GM18507 (cell line): Measurements from ENCODE around the gene BTBD9.

ENCODE experiments used
- DNase-seq: peaks from one replicate; pipeline ENCODE4 v3.0.0; 2011; ENCODE audit warnings: low read depth; ENCODE audit not compliant: insufficient read length; ENCODE audit errors: extremely low spot score
- FAIRE-seq: peaks from 2 replicates; lab custom pipeline; 2011; peaks lifted over from hg19 to GRCh38; lab: Jason Lieb, UNC

BTBD9 gene

GRCh38 chr6:38415231-38416005 is 224.3 kb downstream of the BTBD9 start:
- FAIRE-seq (no peak), DNase-seq (no peak)

DNA sequence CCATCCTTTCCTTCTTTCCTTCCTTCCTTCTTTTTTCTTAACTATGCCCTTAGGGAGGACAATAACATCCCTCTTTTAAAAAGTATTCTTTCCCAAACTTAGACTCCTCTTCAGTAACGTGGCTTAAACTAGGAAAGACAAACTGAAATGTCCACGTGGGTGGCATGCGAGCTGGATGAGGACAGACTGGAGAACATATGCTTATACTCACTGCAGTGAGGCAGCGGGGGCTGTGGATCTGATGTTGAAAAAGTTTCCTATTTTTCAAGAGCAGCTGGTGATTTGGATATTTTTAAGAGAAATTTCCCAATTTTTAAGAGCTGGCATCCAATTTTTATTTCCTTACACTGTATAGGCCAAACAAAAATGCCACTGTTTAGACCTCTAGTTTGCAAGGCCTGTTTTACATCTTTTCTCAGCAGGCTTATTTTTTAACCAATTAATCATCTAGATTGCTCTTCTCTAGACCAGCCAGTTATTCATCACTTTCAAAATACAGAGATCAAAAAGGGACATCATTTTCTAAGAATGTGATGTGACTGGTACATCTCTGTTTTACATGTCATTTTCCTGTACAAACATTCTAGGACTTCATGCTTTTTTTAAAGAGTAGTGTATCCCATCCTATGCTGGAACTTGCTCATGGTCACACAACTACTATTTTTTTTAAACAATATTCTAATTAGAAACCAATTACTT is 226.5 kb downstream of the BTBD9 start:
- FAIRE-seq (no peak), DNase-seq (no peak)

DNA sequence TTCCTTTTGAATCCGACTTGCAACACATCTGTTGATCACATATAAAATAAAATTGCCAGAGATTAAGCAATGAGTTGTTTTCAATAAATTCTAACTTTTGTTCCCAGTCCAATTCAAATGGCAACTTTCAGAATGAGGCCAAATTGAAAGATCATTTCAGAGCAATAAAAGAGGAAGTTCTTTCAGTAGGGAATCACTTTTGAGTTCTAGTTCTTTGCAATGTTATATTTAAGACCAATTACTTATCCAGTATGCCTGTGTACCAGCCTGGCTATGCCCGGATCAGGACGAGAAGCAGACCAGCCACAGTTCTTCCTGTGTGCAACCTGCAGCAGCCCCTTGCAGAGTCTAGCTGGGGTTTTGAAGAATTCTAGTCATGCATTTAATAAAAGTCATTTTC is 232.5 kb downstream of the BTBD9 start:
- FAIRE-seq (no peak), DNase-seq (no peak)

GRCh38 chr6:38406096-38406495 is 233.6 kb downstream of the BTBD9 start:
- FAIRE-seq: no peak
- DNase-seq: no peak

DNA sequence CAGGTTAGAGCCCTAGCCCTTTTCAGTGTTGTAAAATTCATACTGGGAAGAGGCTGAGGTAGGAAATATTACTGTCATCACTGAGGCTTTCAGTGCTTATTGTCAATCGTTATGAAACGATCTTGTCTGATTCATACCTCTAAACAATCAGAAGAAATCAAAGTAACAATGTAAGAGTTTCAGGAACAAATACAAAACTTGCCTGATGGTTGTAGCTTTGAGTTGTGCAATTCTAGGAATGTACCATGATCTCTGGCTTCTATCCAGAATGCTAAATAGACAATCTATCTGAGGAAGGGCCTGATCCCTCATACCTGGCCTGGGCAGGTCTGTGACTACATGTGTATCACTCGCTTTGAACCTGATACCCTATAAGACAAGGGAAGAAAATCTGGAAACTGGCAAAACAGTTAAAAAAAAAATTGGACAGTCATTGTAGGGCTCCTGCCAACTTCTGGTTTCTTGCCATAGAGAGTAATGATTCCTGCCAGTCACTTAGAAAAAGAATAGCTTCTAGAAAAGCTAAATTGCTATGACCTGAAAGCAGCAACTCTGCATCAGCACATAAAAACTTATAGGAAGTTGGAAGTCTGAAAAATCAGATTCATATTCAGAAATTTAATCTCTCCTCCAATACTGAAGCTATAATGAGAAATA is 234.7 kb downstream of the BTBD9 start:
- DNase-seq (no peak), FAIRE-seq (no peak)

DNA sequence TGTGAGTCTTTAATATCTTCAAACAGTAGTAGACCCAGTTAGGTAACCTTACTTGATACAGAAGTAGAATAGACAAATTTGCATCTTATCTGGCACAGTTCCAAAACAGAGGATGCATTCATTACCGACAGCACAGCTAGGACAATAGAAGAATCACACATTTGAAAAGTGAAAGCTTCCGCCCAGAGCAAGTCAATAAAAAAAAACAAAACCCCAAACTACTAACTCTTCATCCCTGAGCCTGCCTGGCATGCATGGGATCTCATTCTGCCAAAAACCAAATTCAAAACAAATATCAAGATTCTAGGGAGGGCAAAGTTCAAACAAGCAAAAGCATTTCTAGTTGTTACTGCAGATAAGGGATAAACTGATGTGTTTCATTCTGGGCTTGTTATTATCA is 235.4 kb downstream of the BTBD9 start:
- DNase-seq (no peak), FAIRE-seq (no peak)

GRCh38 chr6:38403548-38403947 is 236.2 kb downstream of the BTBD9 start:
- FAIRE-seq: no peak
- no peak for DNase-seq

- no peak for DNase-seq
These were observed 239.0 kb downstream of the BTBD9 start for GRCh38 chr6:38400764-38401163.

GRCh38 chr6:38400101-38400500 is 239.6 kb downstream of the BTBD9 start:
- no peak for DNase-seq
- FAIRE-seq: no peak

More at GRCh38 chr6:38400764-38401163, 239.0 kb downstream of the BTBD9 start:
- FAIRE-seq: no peak

- no peak for DNase-seq
- peak; percentile 63 for FAIRE-seq
These were observed 243.5 kb downstream of the BTBD9 start for GRCh38 chr6:38396209-38396608.

DNA sequence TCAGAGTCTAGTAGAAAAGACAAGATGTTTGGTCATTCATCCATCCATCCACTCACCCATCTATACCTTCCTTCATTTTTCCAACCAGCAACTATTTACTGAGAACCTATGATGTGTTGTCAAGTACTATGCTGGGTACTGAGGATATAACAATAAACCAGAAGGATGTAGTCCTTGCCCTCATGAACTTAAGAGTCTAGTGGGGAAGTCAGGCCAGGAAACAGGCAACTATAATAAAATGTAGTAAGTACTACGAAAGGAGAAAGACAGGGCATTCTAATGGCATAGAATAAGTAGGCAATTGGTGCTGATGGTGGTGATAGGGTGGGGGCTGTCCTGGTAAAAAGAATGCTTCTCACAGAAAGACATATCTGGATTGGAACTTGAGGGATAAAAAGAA is 245.7 kb downstream of the BTBD9 start:
- no peak for DNase-seq
- no peak for FAIRE-seq

GRCh38 chr6:38391626-38392579 is 247.8 kb downstream of the BTBD9 start:
- DNase-seq (no peak), FAIRE-seq (no peak)

DNA sequence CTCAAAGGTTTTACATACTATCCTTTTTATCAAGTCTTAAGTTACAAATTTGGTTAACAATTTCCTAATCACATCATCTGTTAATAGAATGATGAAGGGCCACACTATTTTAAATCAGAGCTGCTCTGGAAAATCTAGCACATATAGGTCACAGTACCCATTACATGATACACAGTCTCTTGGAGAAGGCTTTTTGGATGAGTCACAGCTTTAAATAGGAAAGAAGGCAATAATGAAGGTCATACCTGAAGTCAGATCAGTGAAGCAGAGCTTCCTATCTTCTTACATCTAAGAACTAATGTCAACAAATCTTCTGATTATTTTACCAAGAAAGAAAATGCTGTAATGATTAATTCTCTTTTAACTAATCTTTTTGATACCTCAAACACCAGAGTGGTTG is 248.5 kb downstream of the BTBD9 start:
- no peak for DNase-seq
- FAIRE-seq: no peak

GRCh38 chr6:38389875-38390274 is 249.9 kb downstream of the BTBD9 start:
- DNase-seq (no peak), FAIRE-seq (no peak)

DNA sequence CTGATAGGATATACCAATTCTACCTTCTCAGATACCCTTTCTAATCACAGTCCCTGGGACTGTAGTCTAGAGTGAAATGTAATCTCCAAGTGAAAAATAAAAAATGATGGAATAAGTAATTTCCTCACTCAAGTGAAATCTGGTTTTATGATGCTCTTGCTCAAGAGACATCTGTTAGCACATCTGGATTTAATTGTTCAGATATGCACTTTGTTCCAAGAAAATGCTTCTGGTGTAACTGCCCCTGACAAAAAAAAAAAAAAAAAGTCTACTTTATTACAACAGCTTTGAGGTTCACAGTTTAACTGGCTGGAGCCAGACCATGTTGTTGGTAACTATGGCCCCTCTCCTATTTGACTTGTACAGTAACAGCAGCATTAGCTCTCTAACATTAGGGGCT is 251.8 kb downstream of the BTBD9 start:
- FAIRE-seq (no peak), DNase-seq (no peak)

GRCh38 chr6:38387461-38387860 is 252.3 kb downstream of the BTBD9 start:
- DNase-seq (no peak), FAIRE-seq (no peak)

GRCh38 chr6:38378801-38379200 is 260.9 kb downstream of the BTBD9 start:
- DNase-seq: no peak
- FAIRE-seq: no peak

DNA sequence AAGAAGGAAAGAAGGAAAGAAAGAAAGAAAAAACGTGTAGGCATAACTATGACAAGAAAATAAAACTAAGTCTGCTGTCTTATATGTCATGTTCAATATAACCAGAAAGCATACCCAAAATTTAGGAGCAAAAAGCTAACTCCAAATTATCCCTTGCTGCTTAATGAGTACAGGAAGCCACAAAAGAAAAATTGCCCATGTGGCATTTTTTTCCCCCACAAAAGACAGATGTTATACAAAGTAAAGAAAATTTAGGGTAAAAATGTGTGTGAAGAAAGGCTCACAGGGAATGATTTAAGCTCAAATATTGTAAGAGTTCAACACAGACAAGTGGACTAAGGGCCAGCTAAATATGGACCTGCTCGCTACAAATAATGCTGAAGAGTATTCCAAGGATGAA is 263.8 kb downstream of the BTBD9 start:
- FAIRE-seq: no peak

GRCh38 chr6:38375341-38375740 is 264.4 kb downstream of the BTBD9 start:
- DNase-seq: no peak
- FAIRE-seq: no peak

More for the DNA sequence above, 263.8 kb downstream of the BTBD9 start:
- DNase-seq: no peak

GRCh38 chr6:38371881-38372280 is 267.8 kb downstream of the BTBD9 start:
- FAIRE-seq (no peak), DNase-seq (no peak)
